NT2/D1 (cell line): Measurements from ENCODE around the gene ARID5A.
A peak's percentile ranks its signal among the peaks of the same experiment; 100 is the strongest.

Experiments used
- DNase-seq: peaks from one replicate; pipeline ENCODE4 v3.0.0-alpha.2; 2011; ENCODE audit warnings: low read depth, low spot score
- H3K27me3 ChIP-seq: 2 replicates; pipeline ENCODE4 v1.6.0; 2011; ENCODE audit warnings: mild to moderate bottlenecking; ENCODE audit not compliant: insufficient read length, insufficient read depth
- H3K36me3 ChIP-seq: 2 replicates; pipeline ENCODE4 v1.6.1; 2011; ENCODE audit warnings: mild to moderate bottlenecking, low read length, mixed read lengths; ENCODE audit not compliant: insufficient read depth, insufficient read length
- H3K4me1 ChIP-seq: 2 replicates; pipeline ENCODE4 v1.5.1; 2011; ENCODE audit not compliant: insufficient read depth, insufficient read length
- H3K4me3 ChIP-seq: 2 replicates; pipeline ENCODE4 v1.5.1; 2011; ENCODE audit warnings: low read depth; ENCODE audit not compliant: insufficient read length
- H3K9ac ChIP-seq: 2 replicates; pipeline ENCODE4 v1.6.0; 2011; ENCODE audit warnings: low read depth; ENCODE audit not compliant: insufficient read length
- H3K9me3 ChIP-seq: 2 replicates; pipeline ENCODE4 v1.5.1; 2011; ENCODE audit warnings: mild to moderate bottlenecking, low read length; ENCODE audit not compliant: insufficient read depth
- SUZ12 ChIP-seq: IDR thresholded peaks from 2 replicates; pipeline ENCODE4 v1.6.1; 2011; ENCODE audit not compliant: insufficient read length, insufficient read depth; ENCODE audit errors: extremely low read depth
- YY1 ChIP-seq: IDR thresholded peaks from 2 replicates; pipeline ENCODE4 v1.6.1; 2011; ENCODE audit not compliant: insufficient read length, insufficient read depth
- ZNF274 ChIP-seq: IDR thresholded peaks from 2 replicates; pipeline ENCODE4 v1.6.1; 2011; ENCODE audit warnings: mild to moderate bottlenecking, low read depth, low read length

ARID5A gene

DNA sequence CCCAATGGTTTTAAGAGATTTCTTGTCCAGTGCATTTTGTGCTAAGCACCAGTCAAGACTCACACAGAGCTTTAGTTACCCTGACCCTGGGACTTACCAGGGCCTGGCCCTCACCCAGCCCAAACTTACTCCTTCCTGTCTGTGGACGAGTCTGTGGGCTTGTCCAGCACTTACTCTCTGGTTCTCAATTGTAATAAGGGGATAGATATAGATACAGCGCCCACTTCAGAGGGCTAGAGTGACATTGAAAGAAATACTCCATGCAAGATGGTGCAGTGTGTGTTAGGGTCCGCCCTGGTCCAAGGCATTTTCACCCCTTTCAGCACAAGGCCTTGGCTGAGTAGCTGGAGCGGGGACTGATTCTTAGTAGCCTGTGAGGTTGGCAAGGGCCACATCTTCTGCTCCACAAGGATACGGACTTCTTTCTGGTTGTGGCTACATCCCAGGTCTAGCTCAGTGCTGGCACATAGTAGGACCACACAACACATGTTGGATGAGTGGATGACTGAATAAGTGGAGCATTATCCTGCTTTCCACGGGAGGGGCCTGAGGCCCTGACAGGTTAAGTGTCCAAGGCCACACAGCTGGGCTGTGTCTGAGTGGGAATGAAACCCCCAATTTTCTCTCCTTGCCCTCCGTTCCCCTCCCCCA lies 3.8 kb upstream of the ARID5A start:
- Histone ChIP-seq H3K27me3 (peaks cover 61% of the 10 kb centered on the region), H3K4me3 (no peak overlapping the region), H3K9ac (no peak overlapping the region), H3K9me3 (no peaks in the 10 kb centered on the region), H3K4me1 (peaks cover 24% of the 10 kb centered on the region), H3K36me3 (no peaks in the 10 kb centered on the region)
- TF ChIP-seq YY1 (no peak), SUZ12 (no peak), ZNF274 (no peak)
- DNase-seq, result no peak

DNA sequence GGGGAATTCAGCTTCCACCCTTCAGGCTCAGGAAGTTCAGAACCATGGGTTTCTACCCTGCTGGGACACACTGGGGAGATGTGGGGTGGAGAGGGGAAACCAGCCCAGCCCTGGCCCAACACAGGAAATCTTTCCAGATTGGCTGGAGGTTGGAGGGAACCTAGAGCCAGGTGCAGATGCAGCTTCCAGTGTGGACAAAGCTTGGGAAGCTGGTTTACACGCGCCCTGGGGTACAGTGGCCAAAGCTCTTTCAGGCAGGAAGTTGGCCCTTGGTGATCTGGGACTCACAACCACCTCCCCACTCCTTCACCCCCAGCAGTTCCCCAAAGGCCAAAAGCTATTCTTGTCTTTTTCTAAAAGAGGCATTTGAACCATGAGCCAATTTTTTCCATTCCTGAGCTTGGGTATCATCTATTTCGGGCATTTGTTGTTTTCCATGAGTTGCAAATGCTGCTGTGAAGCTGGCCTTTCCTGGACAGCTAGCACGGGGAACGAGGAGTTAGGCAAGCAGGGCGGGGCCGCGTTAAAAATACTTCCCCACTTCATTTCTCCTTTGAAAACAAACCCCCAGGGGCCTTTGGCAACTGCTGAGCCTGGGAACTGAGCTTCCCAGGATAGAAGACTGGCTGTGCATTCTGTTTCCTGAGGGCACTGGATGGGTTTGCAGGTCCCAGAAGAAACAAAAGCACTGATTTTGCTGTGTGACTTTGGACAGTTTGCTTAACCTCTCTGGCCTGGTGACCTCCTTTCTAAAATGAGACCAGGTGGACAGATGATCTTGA lies 3.1 kb upstream of the ARID5A start:
- H3K4me1 ChIP-seq, result peaks cover 30% of the 10 kb centered on the region
- H3K36me3 ChIP-seq, result no peaks in the 10 kb centered on the region
- DNase-seq, result no peak
- H3K4me3 ChIP-seq, result no peak overlapping the region
- TF ChIP-seq YY1 (no peak), SUZ12 (no peak), ZNF274 (no peak)
- peaks cover 60% of the 10 kb centered on the region for H3K27me3 ChIP-seq
- no peaks in the 10 kb centered on the region for H3K9me3 ChIP-seq
- H3K9ac ChIP-seq, result no peak overlapping the region

DNA sequence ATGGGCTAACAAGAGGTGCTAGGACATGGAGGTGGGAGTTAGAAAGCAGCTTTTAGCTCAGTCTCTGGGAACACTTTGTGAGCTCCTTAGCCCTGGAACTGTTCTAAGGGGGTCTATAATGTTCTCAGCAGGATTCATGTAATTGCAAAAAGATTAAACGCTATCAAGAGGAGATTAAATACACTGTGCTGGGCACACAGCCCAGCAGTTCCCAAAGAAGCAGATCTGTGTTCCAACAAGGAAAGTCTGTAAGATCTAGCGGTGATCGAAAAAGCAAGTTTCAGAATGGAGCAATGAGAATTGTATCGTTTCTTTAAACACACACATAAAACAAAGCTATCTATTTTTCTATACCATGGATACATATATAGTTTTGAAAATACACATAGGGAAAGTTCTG lies 2.4 kb upstream of the ARID5A start:
- peaks cover 36% of the 10 kb centered on the region for H3K4me1 ChIP-seq
- peaks cover 58% of the 10 kb centered on the region for H3K27me3 ChIP-seq
- TF ChIP-seq YY1 (no peak), ZNF274 (no peak), SUZ12 (no peak)
- no peak overlapping the region for H3K4me3 ChIP-seq
- no peaks in the 10 kb centered on the region for H3K9me3 ChIP-seq
- H3K36me3 ChIP-seq, result no peaks in the 10 kb centered on the region
- DNase-seq, result no peak
- H3K9ac ChIP-seq, result no peak overlapping the region

DNA sequence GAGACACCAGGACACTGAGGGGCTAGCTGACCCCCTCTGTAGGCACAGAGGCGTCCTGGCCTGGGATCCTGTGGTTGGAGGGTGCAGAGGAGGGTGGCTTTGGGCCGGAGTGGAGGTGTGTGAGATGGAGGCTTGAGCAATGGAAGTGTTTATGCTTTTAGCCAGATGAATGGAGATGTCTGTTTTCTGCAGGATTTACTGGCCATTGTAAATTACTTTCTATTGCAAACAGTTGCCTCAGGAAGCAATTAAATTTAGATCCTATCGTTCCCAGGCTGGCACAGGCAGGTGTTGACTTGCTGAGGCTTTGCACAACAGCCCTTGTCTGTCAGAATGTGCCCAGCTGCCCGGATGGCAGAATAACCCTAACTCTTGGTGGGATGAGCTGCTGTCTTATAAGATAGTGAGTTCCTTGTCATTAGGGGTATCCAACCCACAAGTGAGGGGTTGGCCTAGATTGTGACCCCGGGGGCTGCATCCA lies 1.8 kb upstream of the ARID5A start:
- H3K4me1 ChIP-seq, result peaks cover 39% of the 10 kb centered on the region

DNA sequence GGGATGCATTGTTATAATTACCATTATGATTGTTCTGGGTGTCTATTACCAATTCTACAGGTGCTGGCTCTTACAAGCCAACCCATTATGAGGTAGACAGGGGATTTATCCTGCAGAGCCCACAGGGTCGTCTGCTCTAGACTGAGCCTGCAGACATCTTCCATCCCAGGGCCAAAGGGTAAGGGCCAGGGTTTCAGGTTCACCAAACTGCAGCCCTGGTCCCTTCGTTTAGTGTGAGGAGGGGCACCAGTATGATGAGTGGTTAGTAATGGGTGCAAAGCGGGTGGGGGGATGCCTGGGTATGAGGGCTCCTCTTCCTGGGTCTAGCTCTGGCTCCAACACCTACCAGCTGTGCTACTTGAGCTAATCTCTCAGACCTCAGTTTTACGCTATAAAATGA lies 1.2 kb upstream of the ARID5A start:
- H3K36me3 ChIP-seq, result no peaks in the 10 kb centered on the region
- H3K9ac ChIP-seq, result no peak overlapping the region
- DNase-seq, result no peak
- TF ChIP-seq ZNF274 (no peak), SUZ12 (no peak), YY1 (no peak)
- H3K27me3 ChIP-seq, result peaks cover 49% of the 10 kb centered on the region
- peaks cover 39% of the 10 kb centered on the region for H3K4me1 ChIP-seq
- H3K9me3 ChIP-seq, result no peaks in the 10 kb centered on the region
- H3K4me3 ChIP-seq, result no peak overlapping the region

More for the DNA sequence above, 1.8 kb upstream of the ARID5A start:
- no peak overlapping the region for H3K4me3 ChIP-seq
- no peaks in the 10 kb centered on the region for H3K36me3 ChIP-seq
- H3K27me3 ChIP-seq, result peaks cover 54% of the 10 kb centered on the region
- no peak for TF ChIP-seq YY1
- no peak for TF ChIP-seq ZNF274
- no peak for TF ChIP-seq SUZ12
- no peak overlapping the region for H3K9ac ChIP-seq
- DNase-seq, result no peak
- H3K9me3 ChIP-seq, result no peaks in the 10 kb centered on the region

DNA sequence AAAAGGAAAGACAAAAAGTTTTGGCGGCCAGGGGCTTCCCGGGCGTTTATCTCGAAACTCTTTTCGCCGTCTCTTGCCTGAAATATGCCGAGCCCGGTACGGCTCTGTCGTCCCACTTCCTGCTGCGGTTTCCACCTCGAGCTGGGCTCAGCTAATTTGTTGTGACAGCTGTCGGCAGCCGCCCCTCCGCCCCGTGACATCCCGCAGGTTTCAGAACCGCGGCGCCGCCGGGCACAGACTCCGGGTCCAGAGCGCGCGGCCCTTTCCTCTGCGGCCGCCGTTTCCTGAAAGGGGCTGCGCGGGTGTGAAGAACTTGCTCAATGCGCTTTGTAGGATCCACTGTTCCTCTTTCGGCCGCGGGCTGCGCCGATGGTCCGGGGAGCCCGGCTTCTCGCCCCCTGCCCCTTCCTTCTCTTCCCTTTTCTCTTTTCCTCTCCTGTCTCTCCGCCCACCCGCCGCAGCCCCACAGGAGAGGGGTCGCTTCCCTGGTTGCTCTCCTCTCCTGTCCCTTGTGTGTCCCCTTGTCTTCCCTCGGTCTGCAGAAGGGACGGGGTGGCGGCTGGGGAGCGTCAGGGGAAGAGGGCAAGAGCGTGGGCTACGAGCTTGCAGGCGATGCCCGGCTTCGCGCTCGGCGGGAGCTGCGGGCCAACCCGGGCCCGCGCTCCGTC lies 648 bp downstream of the ARID5A start:
- peaks cover 36% of the 10 kb centered on the region for H3K27me3 ChIP-seq
- peak overlapping the region; percentile 71 for H3K9ac ChIP-seq
- no peaks in the 10 kb centered on the region for H3K36me3 ChIP-seq
- TF ChIP-seq ZNF274, result no peak
- peak; percentile 58 for TF ChIP-seq SUZ12
- no peak for TF ChIP-seq YY1
- H3K4me1 ChIP-seq, result peaks cover 34% of the 10 kb centered on the region
- no peak for DNase-seq
- H3K9me3 ChIP-seq, result no peaks in the 10 kb centered on the region
- peak overlapping the region; percentile 36 for H3K4me3 ChIP-seq
